Fibroblast of pulmonary artery (primary cell): ENCODE results near the gene FAM170B.

Experiments used
- DNase-seq: peaks from one replicate; pipeline ENCODE4 v3.0.0-alpha.2; 2010; ENCODE audit warnings: low read depth
- H3K4me3 ChIP-seq: replicated peaks from 2 replicates; pipeline ENCODE4 v1.5.1; 2011; ENCODE audit warnings: low read depth, mild to moderate bottlenecking, control low read depth, low read length, moderate library complexity
- CTCF ChIP-seq: IDR thresholded peaks from 2 replicates; pipeline ENCODE4 v1.5.1; 2011; ENCODE audit warnings: mild to moderate bottlenecking, control low read depth, low read length, inconsistent platforms; ENCODE audit errors: missing control alignments

The FAM170B gene

GRCh38 chr10:49133706-49134248 lies at the start of gene FAM170B:
TSS of gene FAM170B (minus strand) at chr10:49134021. CDS start at chr10:49133918, 103 bp downstream.
- DNase-seq, result no peak
- H3K4me3 ChIP-seq, result no peak within 1 kb of the TSS
- no peak for TF ChIP-seq CTCF

GRCh38 chr10:49182776-49183175 lies 49.0 kb upstream of the FAM170B start:
- no peak for DNase-seq
- no peak for TF ChIP-seq CTCF
- no peak overlapping the region for H3K4me3 ChIP-seq

GRCh38 chr10:49180444-49180860 lies 46.6 kb upstream of the FAM170B start:
- no peak overlapping the region for H3K4me3 ChIP-seq
- TF ChIP-seq CTCF, result no peak
- no peak for DNase-seq

GRCh38 chr10:49179699-49180443 lies 46.0 kb upstream of the FAM170B start:
- H3K4me3 ChIP-seq, result no peak overlapping the region
- no peak for DNase-seq
- no peak for TF ChIP-seq CTCF

- H3K4me3 ChIP-seq, result no peak overlapping the region
- no peak for TF ChIP-seq CTCF
- no peak for DNase-seq
These were observed 45.0 kb upstream of the FAM170B start for GRCh38 chr10:49178489-49179471.

- DNase-seq, result peak; percentile 78
- no peak overlapping the region for H3K4me3 ChIP-seq
- TF ChIP-seq CTCF, result no peak
These were observed 43.9 kb upstream of the FAM170B start for GRCh38 chr10:49177391-49178355.
